Fibroblast of lung (primary cell): ENCODE data around the gene CCP110. TPM values are rescaled to one million over a fixed set of nuclear protein-coding genes. Genes with fewer than 3 reads are reported as not detected.

Experiments used
- DNase-seq, 2 donors: peaks; one replicate each; pipeline versions ENCODE4 v3.0.0 to v3.0.0-alpha.2; 2010; ENCODE audit warnings: low read depth in 2 of 2
- H2AFZ ChIP-seq: 2 replicates; pipeline ENCODE4 v1.5.1; 2012; ENCODE audit warnings: low read length, control low read depth, inconsistent platforms
- H3K27ac ChIP-seq: 2 replicates; pipeline ENCODE4 v1.5.1; 2011; ENCODE audit warnings: low read length, control low read depth; ENCODE audit not compliant: insufficient read depth
- H3K27me3 ChIP-seq: 2 replicates; pipeline ENCODE4 v1.5.1; 2011; ENCODE audit warnings: mild to moderate bottlenecking, low read length; ENCODE audit not compliant: control insufficient read depth, insufficient read depth
- H3K36me3 ChIP-seq: 2 replicates; pipeline ENCODE4 v1.5.1; 2011; ENCODE audit warnings: low read length; ENCODE audit not compliant: control insufficient read depth, insufficient read depth
- H3K4me1 ChIP-seq: 2 replicates; pipeline ENCODE4 v1.5.1; 2011; ENCODE audit warnings: low read length; ENCODE audit not compliant: control insufficient read depth, insufficient read depth; ENCODE audit errors: extremely low read depth
- H3K4me2 ChIP-seq: 2 replicates; pipeline ENCODE4 v1.5.1; 2011; ENCODE audit warnings: low read length, control low read depth; ENCODE audit not compliant: insufficient read depth; ENCODE audit errors: extremely low read depth
- H3K4me3 ChIP-seq, 4 experiments: fragments of 200-600 bp in 1 of 4; sonication (generic) in 1 of 4; replicated peaks in 1 of 4; 2 replicates each; pipeline ENCODE4 v1.5.1; 2011 to 2016; ENCODE audit warnings: low read length in 4 of 4, low read depth in 3 of 4, mild to moderate bottlenecking in 3 of 4, control low read depth in 2 of 4, inconsistent platforms in 1 of 4, mixed read lengths in 1 of 4; ENCODE audit not compliant: insufficient read depth in 1 of 4; ENCODE audit errors: control extremely low read depth in 1 of 4
- H3K79me2 ChIP-seq: 2 replicates; pipeline ENCODE4 v1.5.1; 2012; ENCODE audit warnings: mild to moderate bottlenecking, low read length, inconsistent platforms; ENCODE audit not compliant: control insufficient read depth, insufficient read depth
- H3K9ac ChIP-seq: 2 replicates; pipeline ENCODE4 v1.5.1; 2011; ENCODE audit warnings: mild to moderate bottlenecking, low read length, control low read depth; ENCODE audit not compliant: insufficient read depth
- H3K9me3 ChIP-seq: 2 replicates; pipeline ENCODE4 v1.5.1; 2012; ENCODE audit warnings: low read depth, low read length; ENCODE audit not compliant: control insufficient read depth, insufficient read depth
- H4K20me1 ChIP-seq: 2 replicates; pipeline ENCODE4 v1.5.1; 2011; ENCODE audit warnings: low read length; ENCODE audit not compliant: control insufficient read depth, insufficient read depth; ENCODE audit errors: extremely low read depth
- EZH2 ChIP-seq: IDR thresholded peaks from 2 replicates; pipeline ENCODE4 v1.5.1; 2012; ENCODE audit warnings: low read length, control low read depth, mild to moderate bottlenecking; ENCODE audit errors: missing control alignments
- polyA plus RNA-seq, 2 donors: library from polyadenylated mRNA; depleted of rRNA in 1 of 2; stranded (reverse) in 1 of 2; unstranded in 1 of 2; fragments of >200 nt; gene quantifications; 2 replicates each; pipeline ENCODE4 v1.2.1, GENCODE V29; 2011 to 2012; ENCODE audit warnings: missing spikeins in 1 of 2
- total RNA-seq: library from RNA; depleted of rRNA; stranded (reverse); fragments of >200 nt; gene quantifications from 2 replicates; pipeline ENCODE4 v1.2.1, GENCODE V29; 2014
- TF ChIP-seq, protein P1 (sequence below), 2 donors: IDR thresholded peaks in 1 of 2; conservative IDR thresholded peaks in 1 of 2; 1 replicate in 1 of 2; 2 replicates in 1 of 2; pipeline ENCODE4 v1.5.1; 2011 to 2012; ENCODE audit warnings: low read length in 2 of 2, control low read depth in 1 of 2, inconsistent platforms in 1 of 2, low read depth in 1 of 2, mild to moderate bottlenecking in 1 of 2

Gene CCP110
- total and polyA plus RNA-seq, 2 donors (not counting 1 experiment from before 2014, with no cell fraction given): 8.8 to 14.0 TPM

DNA sequence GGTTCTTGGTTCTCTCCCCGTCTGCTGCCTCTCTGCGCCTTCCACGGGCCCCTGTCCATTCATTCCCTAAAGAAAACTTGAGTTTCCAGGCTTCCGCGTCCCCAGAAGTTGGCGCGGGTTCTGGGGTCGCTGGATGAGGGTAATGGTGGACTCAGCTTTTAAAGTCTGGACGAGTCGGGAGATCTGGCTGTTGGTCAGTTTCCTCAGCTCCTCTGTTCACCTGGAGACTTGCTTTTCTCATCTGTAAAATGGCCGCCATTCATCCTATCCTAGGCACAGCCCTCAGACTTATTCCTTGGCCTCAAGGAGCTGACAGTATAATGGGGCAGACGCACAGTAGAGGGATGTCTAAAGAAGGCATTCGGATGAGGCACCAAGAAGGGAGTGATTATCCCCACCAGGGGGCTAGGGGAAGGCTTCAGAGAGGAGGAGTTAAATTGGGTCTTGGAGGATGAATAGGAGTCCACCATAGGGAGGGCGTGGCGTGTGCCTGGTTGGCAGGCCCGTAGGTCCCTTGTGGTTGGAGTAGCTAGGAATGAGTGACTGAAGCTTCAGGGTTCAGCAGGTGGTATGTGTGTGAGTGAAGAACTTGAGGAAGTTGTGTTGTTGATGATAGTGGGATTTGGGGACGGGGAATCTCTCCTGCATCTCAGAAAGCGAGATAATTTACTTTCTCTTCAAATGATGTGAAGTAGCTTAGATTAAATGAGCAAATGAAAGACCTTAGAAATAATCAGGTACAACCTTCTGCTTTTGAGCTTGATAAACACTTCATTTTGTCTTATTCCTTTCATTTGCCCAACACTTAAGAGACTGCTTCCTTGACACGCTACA lies 32.4 kb downstream of the CCP110 start:
- no peaks in the 10 kb centered on the region for H3K36me3 ChIP-seq
- peak overlapping the region; percentile 90 for H3K9ac ChIP-seq
- no peaks in the 10 kb centered on the region for H3K9me3 ChIP-seq
- peak overlapping the region; percentile 83 for H3K4me2 ChIP-seq
- peaks cover 8% of the 10 kb centered on the region for H3K79me2 ChIP-seq
- peak overlapping the region; percentile 92 for H3K27ac ChIP-seq
- TF ChIP-seq, protein P1, sequence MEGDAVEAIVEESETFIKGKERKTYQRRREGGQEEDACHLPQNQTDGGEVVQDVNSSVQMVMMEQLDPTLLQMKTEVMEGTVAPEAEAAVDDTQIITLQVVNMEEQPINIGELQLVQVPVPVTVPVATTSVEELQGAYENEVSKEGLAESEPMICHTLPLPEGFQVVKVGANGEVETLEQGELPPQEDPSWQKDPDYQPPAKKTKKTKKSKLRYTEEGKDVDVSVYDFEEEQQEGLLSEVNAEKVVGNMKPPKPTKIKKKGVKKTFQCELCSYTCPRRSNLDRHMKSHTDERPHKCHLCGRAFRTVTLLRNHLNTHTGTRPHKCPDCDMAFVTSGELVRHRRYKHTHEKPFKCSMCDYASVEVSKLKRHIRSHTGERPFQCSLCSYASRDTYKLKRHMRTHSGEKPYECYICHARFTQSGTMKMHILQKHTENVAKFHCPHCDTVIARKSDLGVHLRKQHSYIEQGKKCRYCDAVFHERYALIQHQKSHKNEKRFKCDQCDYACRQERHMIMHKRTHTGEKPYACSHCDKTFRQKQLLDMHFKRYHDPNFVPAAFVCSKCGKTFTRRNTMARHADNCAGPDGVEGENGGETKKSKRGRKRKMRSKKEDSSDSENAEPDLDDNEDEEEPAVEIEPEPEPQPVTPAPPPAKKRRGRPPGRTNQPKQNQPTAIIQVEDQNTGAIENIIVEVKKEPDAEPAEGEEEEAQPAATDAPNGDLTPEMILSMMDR (conservative IDR thresholded peaks at IDR 0.05 in 1 of 2, IDR thresholded peaks at IDR 0.05 in 1 of 2; ENCODE audit: low read depth in 1 of 2, low read length in 2 of 2): peak; percentile 7 to 18
- TF ChIP-seq EZH2: no peak
- no peaks in the 10 kb centered on the region for H4K20me1 ChIP-seq
- DNase-seq: peak; percentile 30 to 39
- no peaks in the 10 kb centered on the region for H3K27me3 ChIP-seq
- peak overlapping the region; percentile 92 for H2AFZ ChIP-seq
- peaks cover 2% of the 10 kb centered on the region for H3K4me1 ChIP-seq
- peak overlapping the region; percentile 73 to 91 (median 86) for H3K4me3 ChIP-seq

DNA sequence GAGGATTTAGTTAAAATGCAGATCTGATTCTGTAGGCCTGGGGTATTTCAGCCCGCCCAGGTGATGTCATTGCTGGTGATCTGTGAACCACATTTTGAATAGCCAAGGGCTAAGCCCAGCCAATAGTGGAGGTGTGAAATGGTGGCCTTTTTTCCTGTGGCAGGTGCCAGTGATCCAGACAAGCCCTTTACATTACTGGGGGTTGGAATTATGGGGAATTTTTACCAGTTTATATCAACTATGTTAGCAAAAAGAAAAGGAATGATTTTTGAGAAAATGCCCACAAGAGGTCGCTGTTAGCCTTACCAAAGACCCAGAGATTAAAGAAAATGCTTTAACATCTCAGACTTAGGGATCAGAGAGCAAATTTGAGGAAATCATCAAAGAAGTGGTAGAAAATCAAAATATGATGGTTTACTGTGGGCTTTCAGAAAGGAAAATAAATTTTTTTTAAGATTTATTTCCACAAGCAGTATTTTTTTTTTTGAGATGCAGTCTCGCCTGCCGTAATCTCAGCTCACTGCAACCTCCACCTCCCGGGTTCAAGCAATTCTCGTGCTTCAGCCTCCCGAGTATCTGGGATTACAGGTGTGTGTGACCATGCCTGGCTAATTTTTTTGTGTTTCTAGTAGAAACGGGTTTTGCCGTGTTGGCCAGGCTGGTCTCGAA lies 35.6 kb downstream of the CCP110 start:
- Histone ChIP-seq H3K4me1 (peaks cover 2% of the 10 kb centered on the region), H3K36me3 (no peaks in the 10 kb centered on the region), H3K27ac (no peak overlapping the region), H3K9ac (no peak overlapping the region), H3K79me2 (peaks cover 11% of the 10 kb centered on the region), H4K20me1 (no peaks in the 10 kb centered on the region), H3K27me3 (no peaks in the 10 kb centered on the region), H3K4me3 (no peak overlapping the region), H3K9me3 (no peaks in the 10 kb centered on the region), H3K4me2 (no peak overlapping the region), H2AFZ (no peak overlapping the region)
- TF ChIP-seq, protein P1 (conservative IDR thresholded peaks at IDR 0.05 in 1 of 2, IDR thresholded peaks at IDR 0.05 in 1 of 2; ENCODE audit: low read depth in 1 of 2, low read length in 2 of 2): peak; percentile 35 to 63
- no peak for TF ChIP-seq EZH2
- DNase-seq: peak; percentile 51 to 81

DNA sequence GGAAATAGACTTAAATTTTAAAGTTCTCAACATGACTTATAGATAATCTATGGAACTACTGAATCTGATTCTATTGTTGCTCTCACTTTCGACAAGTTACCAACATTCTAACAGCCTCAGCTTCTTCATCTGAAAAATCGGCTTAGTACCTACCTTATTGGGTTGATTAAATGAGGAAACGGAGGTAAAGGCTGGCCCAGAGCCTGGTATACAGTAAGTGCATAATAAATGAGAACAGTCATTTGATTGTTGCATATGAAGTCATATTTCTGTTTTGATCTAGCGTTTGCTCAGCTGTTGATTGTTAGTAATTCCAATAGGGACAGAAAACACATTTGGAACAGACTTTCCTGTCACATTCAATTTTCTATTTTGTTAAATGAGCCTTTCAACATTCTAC lies 36.3 kb downstream of the CCP110 start:
- Histone ChIP-seq H3K9ac (no peak overlapping the region), H3K4me1 (peaks cover 2% of the 10 kb centered on the region), H3K27ac (no peak overlapping the region), H2AFZ (no peak overlapping the region), H3K9me3 (no peaks in the 10 kb centered on the region), H3K79me2 (peaks cover 11% of the 10 kb centered on the region), H3K27me3 (no peaks in the 10 kb centered on the region), H4K20me1 (no peaks in the 10 kb centered on the region), H3K4me3 (no peak overlapping the region), H3K4me2 (no peak overlapping the region), H3K36me3 (no peaks in the 10 kb centered on the region)
- no peak for DNase-seq
- TF ChIP-seq, protein P1 (conservative IDR thresholded peaks at IDR 0.05 in 1 of 2, IDR thresholded peaks at IDR 0.05 in 1 of 2; ENCODE audit: low read depth in 1 of 2, low read length in 2 of 2): no peak
- no peak for TF ChIP-seq EZH2
